Pancreas (tissue), 10 donors: Measurements from ENCODE around the gene HOXD10. TPM values are rescaled to one million over a fixed set of nuclear protein-coding genes. Genes with fewer than 3 reads are reported as not detected.

Experiments used
- ATAC-seq, 4 donors: fragments of 200-7000 bp; cut with Tn5 transposase; one replicate each; pipeline versions ENCODE4 v1.8.0 to v1.9.1; 2020; ENCODE audit warnings: mild to moderate bottlenecking in 4 of 4, moderate library complexity in 4 of 4
- DNase-seq, 6 donors: peaks; one replicate each; pipeline ENCODE4 v3.0.0-alpha.2; 2020
- FAIRE-seq: peaks from 2 replicates; lab custom pipeline; 2012; peaks lifted over from hg19 to GRCh38; lab: Jason Lieb, UNC
- H3K27ac ChIP-seq, 4 donors: fragments of 200-600 bp; sonication (generic); 1 replicate in 3 of 4; 2 replicates in 1 of 4; pipeline versions ENCODE4 v1.5.0 to v1.8.0; 2020
- H3K27me3 ChIP-seq, 4 donors: fragments of 200-600 bp; one replicate each; pipeline ENCODE4 v1.8.0; 2021
- H3K36me3 ChIP-seq, 3 donors: fragments of 200-600 bp; sonication (generic) in 1 of 3; one replicate each; pipeline versions ENCODE4 v1.5.0 to v1.8.0; 2020 to 2021
- H3K4me1 ChIP-seq, 3 donors: fragments of 200-600 bp; one replicate each; pipeline ENCODE4 v1.8.0; 2021
- H3K4me3 ChIP-seq, 4 donors: fragments of 200-600 bp; sonication (generic) in 2 of 4; one replicate each; pipeline versions ENCODE4 v1.5.0 to v1.8.0; 2020 to 2021
- H3K9me3 ChIP-seq, 4 donors: fragments of 200-600 bp; one replicate each; pipeline ENCODE4 v1.8.0; 2021
- WGBS, 2 donors: extraction: QIAGEN DNeasy Blood & Tissue Kit; methylation state at CpG; one replicate each; pipeline ENCODE4 v1.1.7; 2013; 5-methylcytosine and 5-hydroxymethylcytosine counted together
- intact Hi-C, 3 donors: fragments of 100-400 bp; cut with DNase I; formaldehyde crosslinking; loops; one replicate each; pipeline versions ENCODE4 v1.11.1 to v1.14.2; 2022
- polyA plus RNA-seq, 2 donors: library from polyadenylated mRNA; stranded (reverse); fragments of 200-250 nt; gene quantifications; one replicate each; pipeline ENCODE4 v1.2.3, GENCODE V29; 2013
- total RNA-seq, 6 donors: library from RNA; stranded (reverse); fragmentation: NEBNext Ultra II Directional in 4 of 6; extraction: Animal tissue kit (Norgen Biotek cat#: 25700) in 4 of 6; gene quantifications; one replicate each; pipeline versions ENCODE4 v1.2.1 to v1.2.4, GENCODE V29; 2021 to 2023
- TF ChIP-seq, protein P1 (sequence below), 4 donors: fragments of 200-600 bp; sonication (generic) in 3 of 4; IDR thresholded peaks; one replicate each; pipeline versions ENCODE4 v1.5.0 to v1.8.0; 2021; ENCODE audit warnings: antibody characterized with exemption in 4 of 4
- donor health status: healthy with polysubstance abuse.
- donor health status: DM: no; HTN: no; CAD: no; lungs with moderate emphysema.
- donor health status: DM: no; HTN: no; CAD: no.
- donor health status: control.
- donor health status: control.
- donor health status: Bipolar disorder and iron deficiency.
- donor health status: DM: yes; HTN: yes; CAD: no.
- donor health status: DM: no; HTN: no; CAD: no.
- donor health status: DM: no; HTN: no; CAD: no.
- donor health status: DM: yes; HTN: yes; CAD: no.

HOXD10 gene
- total and polyA plus RNA-seq, 8 donors: not detected

DNA sequence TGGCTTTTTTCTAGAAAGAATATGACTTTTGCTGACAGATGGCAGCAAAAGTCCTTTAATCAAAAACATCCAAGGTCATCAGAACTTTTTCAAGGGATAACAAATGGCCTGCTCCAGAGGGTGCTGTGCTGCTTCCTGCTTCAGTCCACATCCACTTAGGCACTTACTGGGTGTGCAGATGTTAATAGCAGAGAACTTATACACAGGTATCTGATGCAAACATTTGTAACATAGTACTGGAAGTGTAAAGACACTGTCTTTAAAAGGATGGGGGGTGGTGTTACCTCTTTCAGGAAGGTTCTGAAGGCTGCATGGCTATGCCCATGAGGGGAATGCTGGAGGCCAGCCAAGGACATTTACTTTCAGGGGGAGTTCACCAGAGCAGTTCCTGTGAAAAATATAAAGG lies 18.5 kb downstream of the HOXD10 start:
- H3K4me1 ChIP-seq: peaks cover 0 to 14% (median 5%) of the 10 kb centered on the region in 3 donors
- intact Hi-C loops: loop anchor here (5.0 to 10.0 kb wide), 3 partner anchors 320 to 507 kb away; no protein-coding TSS in a partner anchor
- no peaks in the 10 kb centered on the region for H3K36me3 ChIP-seq
- DNase-seq: peak in 1 of 6 donors; percentile 1
- H3K9me3 ChIP-seq: no peaks in the 10 kb centered on the region
- no peak for FAIRE-seq
- H3K27ac ChIP-seq: no peak overlapping the region
- no peak overlapping the region for H3K4me3 ChIP-seq
- TF ChIP-seq, protein P1, sequence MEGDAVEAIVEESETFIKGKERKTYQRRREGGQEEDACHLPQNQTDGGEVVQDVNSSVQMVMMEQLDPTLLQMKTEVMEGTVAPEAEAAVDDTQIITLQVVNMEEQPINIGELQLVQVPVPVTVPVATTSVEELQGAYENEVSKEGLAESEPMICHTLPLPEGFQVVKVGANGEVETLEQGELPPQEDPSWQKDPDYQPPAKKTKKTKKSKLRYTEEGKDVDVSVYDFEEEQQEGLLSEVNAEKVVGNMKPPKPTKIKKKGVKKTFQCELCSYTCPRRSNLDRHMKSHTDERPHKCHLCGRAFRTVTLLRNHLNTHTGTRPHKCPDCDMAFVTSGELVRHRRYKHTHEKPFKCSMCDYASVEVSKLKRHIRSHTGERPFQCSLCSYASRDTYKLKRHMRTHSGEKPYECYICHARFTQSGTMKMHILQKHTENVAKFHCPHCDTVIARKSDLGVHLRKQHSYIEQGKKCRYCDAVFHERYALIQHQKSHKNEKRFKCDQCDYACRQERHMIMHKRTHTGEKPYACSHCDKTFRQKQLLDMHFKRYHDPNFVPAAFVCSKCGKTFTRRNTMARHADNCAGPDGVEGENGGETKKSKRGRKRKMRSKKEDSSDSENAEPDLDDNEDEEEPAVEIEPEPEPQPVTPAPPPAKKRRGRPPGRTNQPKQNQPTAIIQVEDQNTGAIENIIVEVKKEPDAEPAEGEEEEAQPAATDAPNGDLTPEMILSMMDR (IDR thresholded peaks at IDR 0.05): no peak
- peaks cover 5 to 82% (median 32%) of the 10 kb centered on the region in 4 donors for H3K27me3 ChIP-seq
- ATAC-seq: no peak

DNA sequence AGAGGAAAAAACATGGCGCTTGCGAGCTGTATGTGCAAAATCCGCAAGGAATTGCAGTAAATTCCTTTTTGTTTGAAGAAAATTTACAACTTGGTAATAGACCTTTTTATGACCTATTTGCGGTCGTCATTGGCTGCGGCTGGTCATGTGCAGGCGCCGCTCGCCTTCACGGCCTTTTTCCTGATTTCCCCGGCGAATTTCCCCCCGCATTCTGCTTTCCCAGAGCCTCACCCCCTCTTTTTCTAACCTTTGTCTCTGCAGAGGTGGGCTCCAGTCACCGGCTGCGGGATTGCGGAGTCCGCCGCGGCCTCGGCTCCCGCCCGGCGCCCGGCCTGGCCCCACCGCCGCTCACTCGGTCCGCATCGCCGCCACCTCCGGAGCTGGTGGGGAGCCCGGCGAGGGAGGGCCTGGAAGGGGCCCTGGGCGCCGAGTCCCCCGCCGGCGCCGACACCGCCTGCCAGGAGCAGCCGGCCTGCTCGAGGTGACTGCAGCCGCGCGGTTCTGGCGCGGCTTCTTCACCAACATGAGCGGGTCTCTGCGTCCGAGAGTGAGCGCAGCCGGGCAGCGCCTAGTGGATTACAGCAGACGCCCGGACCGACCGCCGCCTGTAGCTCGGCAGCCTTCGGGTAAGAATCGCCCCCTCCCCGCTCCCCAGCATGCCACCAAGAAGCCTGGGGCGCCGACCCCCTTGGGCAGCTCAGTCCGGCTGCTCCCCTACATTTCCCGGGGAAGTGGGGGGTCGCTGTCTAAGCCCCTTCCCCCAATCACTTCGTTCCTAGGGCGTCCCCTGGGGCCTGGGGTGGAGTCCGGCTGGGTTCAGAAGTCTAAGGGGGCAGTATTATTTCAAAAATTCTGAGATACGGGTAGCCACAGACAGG lies 20.0 kb downstream of the HOXD10 start:
- H3K36me3 ChIP-seq: no peaks in the 10 kb centered on the region
- TF ChIP-seq, protein P1 (IDR thresholded peaks at IDR 0.05): no peak
- intact Hi-C loops: loop anchor here (5.0 to 10.0 kb wide), 3 partner anchors 318 to 506 kb away; no protein-coding TSS in a partner anchor
- 3 to 6% methylated on average over 64 to 71 of the region's 71 CpGs for whole genome bisulfite sequencing, 2 donors
- no peaks in the 10 kb centered on the region for H3K9me3 ChIP-seq
- H3K4me3 ChIP-seq: peak overlapping the region in 2 of 4 donors; percentile 23 to 35
- ATAC-seq (peak in 1 of 4 donors; percentile 20), FAIRE-seq (no peak), DNase-seq (peak in 1 of 6 donors; percentile 68)
- H3K27ac ChIP-seq: no peak overlapping the region
- peaks cover 0 to 14% (median 5%) of the 10 kb centered on the region in 3 donors for H3K4me1 ChIP-seq
- peaks cover 0 to 79% (median 29%) of the 10 kb centered on the region in 4 donors for H3K27me3 ChIP-seq

DNA sequence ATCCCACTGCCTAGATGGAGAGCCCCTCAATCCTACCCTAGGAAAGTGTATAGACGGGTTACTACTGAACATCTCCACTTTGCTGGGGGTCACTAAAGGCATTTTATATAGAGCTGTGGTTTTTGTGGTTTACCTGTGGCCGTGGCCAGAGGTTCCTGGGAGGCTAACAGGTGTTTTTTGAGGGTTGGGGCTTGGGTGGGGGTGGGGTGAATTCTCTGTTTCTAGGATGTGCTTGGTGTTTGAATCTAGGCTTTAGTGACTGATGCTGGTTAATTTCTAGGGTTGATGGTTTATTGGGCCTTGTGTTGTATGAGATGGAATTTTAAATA lies 20.6 kb downstream of the HOXD10 start:
- Histone ChIP-seq H3K4me1 (peaks cover 0 to 8% (median 2%) of the 10 kb centered on the region in 3 donors), H3K9me3 (no peaks in the 10 kb centered on the region), H3K4me3 (no peak overlapping the region), H3K36me3 (no peaks in the 10 kb centered on the region), H3K27ac (no peak overlapping the region), H3K27me3 (peaks cover 0 to 73% (median 23%) of the 10 kb centered on the region in 4 donors)
- TF ChIP-seq, protein P1 (IDR thresholded peaks at IDR 0.05): no peak
- 12 to 18% methylated on average over 2 of the region's 2 CpGs for WGBS, 2 donors
- no peak for FAIRE-seq
- ATAC-seq: no peak
- intact Hi-C loops: loop anchor here (5.0 to 10.0 kb wide), 3 partner anchors 318 to 505 kb away; no protein-coding TSS in a partner anchor
- no peak for DNase-seq

DNA sequence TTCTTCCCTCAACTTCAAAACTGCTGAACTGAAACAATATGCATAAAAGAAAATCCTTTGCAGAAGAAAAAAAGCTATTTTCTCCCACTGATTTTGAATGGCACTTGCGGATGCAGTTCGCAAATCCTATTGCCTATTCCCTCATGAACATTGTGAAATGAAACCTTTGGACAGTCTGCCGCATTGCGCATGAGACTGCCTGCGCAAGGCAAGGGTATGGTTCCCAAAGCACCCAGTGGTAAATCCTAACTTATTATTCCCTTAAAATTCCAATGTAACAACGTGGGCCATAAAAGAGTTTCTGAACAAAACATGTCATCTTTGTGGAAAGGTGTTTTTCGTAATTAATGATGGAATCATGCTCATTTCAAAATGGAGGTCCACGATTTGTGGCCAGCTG lies 21.3 kb downstream of the HOXD10 start:
- TF ChIP-seq, protein P1 (IDR thresholded peaks at IDR 0.05): no peak
- no peak for ATAC-seq
- no peaks in the 10 kb centered on the region for H3K9me3 ChIP-seq
- H3K36me3 ChIP-seq: no peaks in the 10 kb centered on the region
- no peak for FAIRE-seq
- no peak for DNase-seq
- H3K4me3 ChIP-seq: no peak overlapping the region
- H3K4me1 ChIP-seq: peaks cover 0 to 6% (median 0%) of the 10 kb centered on the region in 3 donors
- intact Hi-C loops: loop anchor here (5.0 to 10.0 kb wide), 3 partner anchors 317 to 504 kb away; no protein-coding TSS in a partner anchor
- WGBS, 2 donors: 29 to 35% methylated on average over 8 of the region's 8 CpGs
- H3K27ac ChIP-seq: no peak overlapping the region
- H3K27me3 ChIP-seq: peaks cover 0 to 66% (median 18%) of the 10 kb centered on the region in 4 donors
